Ramos (cell line): ENCODE results near the gene PTCSC3.

Experiments
- in situ Hi-C: fragments of 300-500 bp; cut with MboI; formaldehyde crosslinking; loops from one replicate; pipeline ENCODE4 v1.14.3; 2022; ENCODE audit warnings: low sequenced_read_pairs; ENCODE audit not compliant: unreplicated experiment

The PTCSC3 gene

DNA sequence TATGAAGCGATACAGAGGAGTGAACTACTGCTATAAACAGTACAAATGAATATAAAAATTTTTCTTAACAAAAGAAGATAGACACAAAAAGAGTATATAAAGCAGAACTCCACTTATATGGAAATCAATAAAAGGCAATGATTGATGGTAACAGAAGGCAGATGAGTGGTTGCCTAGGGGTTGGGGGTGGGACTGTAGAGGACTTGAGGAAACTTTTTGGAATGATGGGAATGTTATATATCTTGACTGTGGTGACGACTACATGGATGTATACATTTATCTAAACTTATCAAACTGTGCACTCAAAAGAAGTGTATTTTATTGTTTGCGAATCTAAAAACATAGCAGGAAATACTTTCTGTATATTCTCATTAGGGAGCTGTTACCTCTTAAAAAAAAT is 89.1 kb downstream of the PTCSC3 start:
- in situ Hi-C loops, result no loop called here

DNA sequence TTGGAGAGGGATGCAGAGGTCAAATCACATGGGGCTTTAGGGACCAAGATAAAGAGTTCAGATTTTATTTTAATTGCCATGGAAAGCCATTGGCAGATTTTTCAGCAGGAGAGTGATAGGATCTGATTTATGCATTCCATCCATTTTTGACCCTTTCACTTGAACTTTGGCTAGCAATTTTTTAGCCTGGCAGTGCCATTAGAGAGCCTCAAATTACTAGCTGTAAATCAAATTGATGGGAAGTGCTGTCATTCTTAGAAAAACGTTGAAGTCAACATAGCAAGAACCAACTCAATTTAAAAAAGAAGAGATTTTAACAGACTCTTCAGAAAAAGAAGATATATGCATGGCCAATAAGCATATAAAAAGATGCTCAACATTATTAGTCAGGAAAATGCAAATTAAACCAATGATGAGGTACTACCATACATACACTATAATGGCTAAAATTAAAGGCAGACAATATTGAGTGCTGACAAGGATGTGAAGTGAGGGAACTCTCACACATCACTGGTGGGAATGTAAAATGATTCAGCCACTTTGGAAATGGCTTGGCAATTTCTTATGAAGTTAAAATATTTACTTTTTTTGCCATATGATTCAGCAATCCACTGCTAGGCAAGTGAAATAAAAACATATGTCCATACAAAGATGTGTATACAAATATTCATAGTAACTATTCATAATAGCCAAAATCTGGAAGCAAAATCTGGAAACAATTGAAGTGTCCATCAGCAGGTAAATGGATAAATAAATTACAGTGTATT is 89.7 kb downstream of the PTCSC3 start:
- in situ Hi-C loops, result no loop called here

DNA sequence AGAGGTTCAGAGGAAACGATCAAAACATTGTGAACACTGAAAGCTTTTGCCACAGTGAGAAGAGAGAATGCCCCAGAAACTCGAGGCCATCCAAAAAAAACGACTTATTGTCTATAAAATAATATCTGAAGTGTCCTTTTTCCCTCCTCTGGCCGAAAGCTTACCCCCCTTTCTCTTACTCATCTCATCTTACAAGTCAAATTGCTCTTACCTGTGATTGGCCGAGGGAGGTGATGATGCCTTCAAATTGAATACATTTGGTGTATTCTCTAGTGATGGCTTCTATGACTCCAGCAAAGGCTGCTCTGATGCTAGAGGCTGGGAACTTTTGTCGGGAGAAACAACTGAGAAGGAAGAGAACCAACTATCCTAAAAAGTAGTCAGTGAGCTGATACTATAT is 90.7 kb downstream of the PTCSC3 start:
- in situ Hi-C loops, result no loop called here
